K562 (cell line): ENCODE results near the gene CHST12. TPM values are rescaled to one million over a fixed set of nuclear protein-coding genes. Genes with fewer than 3 reads are reported as not detected.
A peak's percentile ranks its signal among the peaks of the same experiment; 100 is the strongest.

Experiments used
- BCOR ChIP-seq: fragments of 450-650 bp; IDR thresholded peaks from 2 replicates; pipeline ENCODE4 v1.6.1; 2016
- DMBX1 ChIP-seq: fragments of 250-450 bp; sonication (Bioruptor Pico); IDR thresholded peaks from 2 replicates; pipeline ENCODE4 v1.8.0; 2022; ENCODE audit warnings: inconsistent platforms, mild to moderate bottlenecking, moderate library complexity, borderline replicate concordance
- ESRRA ChIP-seq: fragments of 450-650 bp; IDR thresholded peaks from 2 replicates; pipeline ENCODE4 v1.6.1; 2014; ENCODE audit warnings: low read depth, mild to moderate bottlenecking, moderate library complexity, borderline replicate concordance
- FIP1L1 ChIP-seq: fragments of 200-400 bp; formaldehyde crosslinking; IDR thresholded peaks from 2 replicates; pipeline ENCODE4 v1.6.1; 2018; ENCODE audit warnings: mild to moderate bottlenecking, low read depth, low read length; ENCODE audit not compliant: poor library complexity, severe bottlenecking
- MEF2D ChIP-seq: conservative IDR thresholded peaks from 2 replicates; pipeline ENCODE4 v1.6.1; 2016; ENCODE audit warnings: low read depth, missing genetic modification characterization, missing compliant biosample characterization
- RBBP5 ChIP-seq: fragments of 200-600 bp; sonication (generic); IDR thresholded peaks from 2 replicates; pipeline ENCODE4 v1.6.1; 2012; ENCODE audit warnings: borderline replicate concordance, mild to moderate bottlenecking, low read length, control low read depth, inconsistent platforms; ENCODE audit not compliant: insufficient read depth, poor library complexity, severe bottlenecking
- RBFOX2 ChIP-seq: fragments of 200-400 bp; formaldehyde crosslinking; IDR thresholded peaks from 2 replicates; pipeline ENCODE4 v1.6.1; 2017; ENCODE audit warnings: low read depth, mild to moderate bottlenecking, low read length, moderate library complexity
- SAP30 ChIP-seq: fragments of 200-600 bp; sonication (generic); IDR thresholded peaks from 2 replicates; pipeline ENCODE4 v1.6.1; 2012; ENCODE audit warnings: borderline replicate concordance, low read depth, mild to moderate bottlenecking, moderate library complexity, low read length, control low read depth, inconsistent platforms; ENCODE audit not compliant: insufficient read depth, poor library complexity, severe bottlenecking
- SIN3B ChIP-seq: fragments of 450-650 bp; IDR thresholded peaks from 2 replicates; pipeline ENCODE4 v1.6.1; 2017; ENCODE audit warnings: low read depth, mild to moderate bottlenecking, moderate library complexity
- SMARCA4 ChIP-seq: fragments of 450-650 bp; IDR thresholded peaks from 2 replicates; pipeline ENCODE4 v1.6.1; 2016
- TOE1 ChIP-seq, 2 experiments: fragments of 450-650 bp in 1 of 2; sonication (generic) in 1 of 2; formaldehyde crosslinking in 1 of 2; IDR thresholded peaks; 2 replicates each; pipeline versions ENCODE4 v1.7.1 to v1.8.0; 2016 to 2022; ENCODE audit warnings: borderline replicate concordance in 2 of 2, mild to moderate bottlenecking in 2 of 2, antibody characterized with exemption in 1 of 2, inconsistent platforms in 1 of 2, low read depth in 1 of 2, missing genetic modification reagents in 1 of 2, moderate library complexity in 1 of 2
- ZBTB7A ChIP-seq: IDR thresholded peaks from 2 replicates; pipeline ENCODE4 v1.6.1; 2011; ENCODE audit warnings: low read depth, mild to moderate bottlenecking, low read length, moderate library complexity, borderline replicate concordance; ENCODE audit not compliant: control insufficient read depth
- ZFP36 ChIP-seq: fragments of 150-350 bp; IDR thresholded peaks from 2 replicates; pipeline ENCODE4 v1.6.1; 2018; ENCODE audit warnings: low read length, low read depth; ENCODE audit not compliant: partially characterized antibody
- ZFX ChIP-seq: sonication (generic); formaldehyde crosslinking; IDR thresholded peaks from 2 replicates; pipeline ENCODE4 v1.8.0; 2022; ENCODE audit warnings: mild to moderate bottlenecking, missing genetic modification reagents, moderate library complexity
- ZNF347 ChIP-seq: fragments of 450-650 bp; formaldehyde crosslinking; IDR thresholded peaks from 2 replicates; pipeline ENCODE4 v1.4.0; 2020; ENCODE audit warnings: low read depth, mild to moderate bottlenecking, moderate library complexity
- ZNF431 ChIP-seq: sonication (generic); formaldehyde crosslinking; IDR thresholded peaks from 2 replicates; pipeline ENCODE4 v1.8.0; 2022; ENCODE audit warnings: mild to moderate bottlenecking, missing genetic modification reagents
- polyA plus RNA-seq, 8 experiments: library from polyadenylated mRNA; depleted of rRNA in 4 of 8; stranded (reverse) in 5 of 8; unstranded in 3 of 8; fragments of >200 nt; fragmentation: Nextera tagmentation in 2 of 8; fragmentation: Illumina TruSeq in 1 of 8; extraction: Ambion mirVana in 2 of 8; extraction: Trizol in 1 of 8; gene quantifications; 2 replicates each; pipeline versions ENCODE4 v1.2.1 to v1.2.3, GENCODE V29; 2011 to 2014; ENCODE audit warnings: inconsistent platforms in 1 of 8, missing spikeins in 1 of 8
- total RNA-seq, 7 experiments: library from RNA; depleted of rRNA in 6 of 7; stranded (reverse); fragments of >200 nt in 6 of 7; fragmentation: Illumina TruSeq in 2 of 7; extraction: Trizol in 2 of 7; gene quantifications; 2 replicates each; pipeline versions ENCODE4 v1.2.1 to v1.2.3, GENCODE V29; 2011 to 2021; ENCODE audit warnings: low replicate concordance in 1 of 7
- TF ChIP-seq, protein P1 (sequence below): sonication (generic); formaldehyde crosslinking; IDR thresholded peaks from 2 replicates; pipeline ENCODE4 v1.8.0; 2022; ENCODE audit warnings: mild to moderate bottlenecking, missing genetic modification reagents
- TF ChIP-seq, protein P2 (sequence below): fragments of 250-450 bp; sonication (Bioruptor Pico); IDR thresholded peaks from 2 replicates; pipeline ENCODE4 v1.8.0; 2022; ENCODE audit warnings: inconsistent platforms

The CHST12 gene
- total and polyA plus RNA-seq, 9 of the 15 experiments (the other 6 are each of a cell fraction or from before 2014, with no cell fraction given), result 0.18 to 19.8 (median 3.6) TPM

DNA sequence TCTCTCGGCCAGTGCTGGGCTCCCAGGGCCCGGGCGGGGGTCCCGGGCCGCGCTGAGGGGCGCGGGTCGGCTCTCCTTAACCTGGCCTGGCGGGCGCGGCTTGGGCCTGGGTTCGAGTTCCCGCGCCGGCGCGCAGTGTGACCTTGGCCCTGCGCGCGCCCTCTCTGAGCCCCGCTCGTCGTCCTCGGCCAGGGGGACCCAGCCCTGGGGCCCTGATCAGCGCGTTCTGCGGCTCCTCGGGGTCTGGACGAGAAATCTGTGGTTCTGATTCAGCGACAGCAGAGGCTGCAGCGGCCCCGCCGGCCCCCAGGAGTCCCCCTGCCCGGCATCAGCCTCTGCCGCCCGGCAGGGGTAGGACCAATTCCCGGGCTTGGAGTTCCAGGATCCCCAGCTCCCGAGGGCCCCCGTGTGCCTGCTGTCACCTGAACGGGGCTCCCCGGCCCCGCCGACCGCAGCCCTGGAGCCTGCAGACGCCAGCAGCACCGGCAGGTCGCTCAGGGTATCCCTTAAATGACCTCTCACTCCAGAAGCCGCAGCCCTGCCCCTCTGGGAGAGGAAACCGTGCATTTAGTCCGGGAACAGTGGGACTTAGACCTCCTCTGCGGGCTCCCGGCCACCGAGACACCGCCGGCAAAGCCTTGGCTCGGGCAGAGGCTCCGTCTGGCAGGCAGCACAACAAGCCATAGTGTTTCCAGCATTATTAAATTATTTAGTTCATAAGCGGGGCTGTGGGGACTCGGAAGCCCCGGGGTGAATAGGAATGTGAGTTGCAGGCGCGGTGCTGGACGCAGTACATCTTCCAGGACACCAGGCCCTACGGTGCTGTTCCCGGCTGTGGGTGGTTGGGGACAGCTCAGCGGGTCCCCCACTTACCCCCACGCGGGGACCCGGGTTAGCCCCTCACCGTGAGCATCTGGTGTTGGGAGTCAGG lies 572 bp downstream of the CHST12 start (continued):
- TF ChIP-seq, protein P1, sequence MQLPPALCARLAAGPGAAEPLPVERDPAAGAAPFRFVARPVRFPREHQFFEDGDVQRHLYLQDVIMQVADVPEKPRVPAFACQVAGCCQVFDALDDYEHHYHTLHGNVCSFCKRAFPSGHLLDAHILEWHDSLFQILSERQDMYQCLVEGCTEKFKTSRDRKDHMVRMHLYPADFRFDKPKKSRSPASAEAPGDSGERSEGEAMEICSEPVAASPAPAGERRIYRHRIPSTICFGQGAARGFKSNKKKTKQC (CRISPR knock-in tag), result 0 out of 2 replicates have a peak, but pooled peaks have one; percentile 12
- TF ChIP-seq DMBX1 (CRISPR knock-in tag) (0 out of 2 replicates have a peak, but pooled peaks have one; percentile 38), RBFOX2 (0 out of 2 replicates have a peak, but pooled peaks have one; percentile 10), SAP30 (peak; percentile 4), ZNF431 (CRISPR knock-in tag) (0 out of 2 replicates have a peak, but pooled peaks have one; percentile 23), MEF2D (no peak), ZNF347 (CRISPR knock-in tag) (no peak), ZFP36 (peak; percentile 83), SMARCA4 (no peak), BCOR (peak; percentile 64; the same call in 1 of the 2 replicates), FIP1L1 (peak; percentile 49), ZBTB7A (peak; percentile 59; the same call in 1 of the 2 replicates), ESRRA (peak; percentile 19; the same call in 1 of the 2 replicates), TOE1 (IDR thresholded peaks at IDR 0.05; ENCODE audit: borderline replicate concordance) (no peak), TOE1 (CRISPR knock-in tag; IDR thresholded peaks at IDR 0.05; ENCODE audit: borderline replicate concordance, low read depth) (0 out of 2 replicates have a peak, but pooled peaks have one; percentile 20), SIN3B (no peak), RBBP5 (peak; percentile 17), ZFX (peak; percentile 53)
- TF ChIP-seq, protein P2, sequence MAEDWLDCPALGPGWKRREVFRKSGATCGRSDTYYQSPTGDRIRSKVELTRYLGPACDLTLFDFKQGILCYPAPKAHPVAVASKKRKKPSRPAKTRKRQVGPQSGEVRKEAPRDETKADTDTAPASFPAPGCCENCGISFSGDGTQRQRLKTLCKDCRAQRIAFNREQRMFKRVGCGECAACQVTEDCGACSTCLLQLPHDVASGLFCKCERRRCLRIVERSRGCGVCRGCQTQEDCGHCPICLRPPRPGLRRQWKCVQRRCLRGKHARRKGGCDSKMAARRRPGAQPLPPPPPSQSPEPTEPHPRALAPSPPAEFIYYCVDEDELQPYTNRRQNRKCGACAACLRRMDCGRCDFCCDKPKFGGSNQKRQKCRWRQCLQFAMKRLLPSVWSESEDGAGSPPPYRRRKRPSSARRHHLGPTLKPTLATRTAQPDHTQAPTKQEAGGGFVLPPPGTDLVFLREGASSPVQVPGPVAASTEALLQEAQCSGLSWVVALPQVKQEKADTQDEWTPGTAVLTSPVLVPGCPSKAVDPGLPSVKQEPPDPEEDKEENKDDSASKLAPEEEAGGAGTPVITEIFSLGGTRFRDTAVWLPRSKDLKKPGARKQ (CRISPR knock-in tag), result no peak
